Measurements from ENCODE around the gene AGAP5. TPM values are rescaled to one million over a fixed set of nuclear protein-coding genes. Genes with fewer than 3 reads are reported as not detected.
"Not testable (repeated sequence)": the region's sequence is repeated elsewhere in the genome, so short reads cannot be mapped to it uniquely, and the experiment has no call there.

Gene AGAP5
- total and polyA plus RNA-seq, 2 donors (not counting 1 experiment from before 2014, with no cell fraction given), result 11.5 to 12.9 TPM

GRCh38 chr10:73698819-73699218, 910 bp upstream of the AGAP5 start:
- POLR2A ChIA-PET, H3K27ac Mint-ChIP-seq: not testable (repeated sequence)

GRCh38 chr10:73695302-73695701, 2.6 kb downstream of the AGAP5 start:
- CTCF ChIA-PET; H3K27me3 ChIP-seq (replicated peaks in 1 of 4; ENCODE audit: control extremely low read depth in 1 of 4, control insufficient read depth in 3 of 4, insufficient read depth in 4 of 4, low read length in 3 of 4); H3K4me3 Mint-ChIP-seq; H3K27ac ChIP-seq (ENCODE audit: low read length in 2 of 2); intact Hi-C loops (cut with micrococcal nuclease); H3K27ac Mint-ChIP-seq; H3K27me3 Mint-ChIP-seq; DNase-seq; H3K79me2 ChIP-seq (ENCODE audit: control insufficient read depth, insufficient read depth, low read length); H3K4me1 Mint-ChIP-seq; H3K4me1 ChIP-seq (ENCODE audit: control insufficient read depth in 2 of 2, insufficient read depth in 2 of 2, low read length in 2 of 2); H3K36me3 ChIP-seq (replicated peaks in 1 of 2; ENCODE audit: control extremely low read depth in 1 of 2, control insufficient read depth in 1 of 2, extremely low read depth in 1 of 2, insufficient read depth in 2 of 2, low read length in 1 of 2); ATAC-seq (ENCODE audit: low read depth); POLR2A ChIA-PET; H3K4me2 ChIP-seq (replicated peaks; ENCODE audit: low read depth, low read length, poor library complexity, severe bottlenecking); H2AFZ ChIP-seq (ENCODE audit: insufficient read depth, low read depth, low read length, poor library complexity, severe bottlenecking); H3K4me3 ChIP-seq (ENCODE audit: control extremely low read depth in 1 of 5, extremely low read depth in 1 of 5, insufficient read depth in 1 of 5, low read depth in 2 of 5, low read length in 4 of 5); H4K20me1 ChIP-seq (ENCODE audit: control insufficient read depth, insufficient read depth, low read length, poor library complexity, severe bottlenecking); H3K9ac ChIP-seq (ENCODE audit: low read length); H3K9me3 ChIP-seq (ENCODE audit: control extremely low read depth in 1 of 3, control insufficient read depth in 2 of 3, insufficient read depth in 1 of 3, low read length in 2 of 3); H3K9me3 Mint-ChIP-seq (ENCODE audit: insufficient read depth): not testable (repeated sequence)

More at GRCh38 chr10:73698819-73699218, 910 bp upstream of the AGAP5 start:
- H3K4me1 Mint-ChIP-seq; intact Hi-C loops (cut with micrococcal nuclease); H3K4me2 ChIP-seq (replicated peaks; ENCODE audit: low read depth, low read length, poor library complexity, severe bottlenecking); H3K4me1 ChIP-seq (ENCODE audit: control insufficient read depth in 2 of 2, insufficient read depth in 2 of 2, low read length in 2 of 2); H4K20me1 ChIP-seq (ENCODE audit: control insufficient read depth, insufficient read depth, low read length, poor library complexity, severe bottlenecking); H3K4me3 ChIP-seq (ENCODE audit: control extremely low read depth in 1 of 5, extremely low read depth in 1 of 5, insufficient read depth in 1 of 5, low read depth in 2 of 5, low read length in 4 of 5); H2AFZ ChIP-seq (ENCODE audit: insufficient read depth, low read depth, low read length, poor library complexity, severe bottlenecking); DNase-seq; H3K27me3 Mint-ChIP-seq; H3K9me3 Mint-ChIP-seq (ENCODE audit: insufficient read depth); H3K4me3 Mint-ChIP-seq; CTCF ChIA-PET; H3K27ac ChIP-seq (ENCODE audit: low read length in 2 of 2); H3K79me2 ChIP-seq (ENCODE audit: control insufficient read depth, insufficient read depth, low read length); H3K9ac ChIP-seq (ENCODE audit: low read length); H3K36me3 ChIP-seq (replicated peaks in 1 of 2; ENCODE audit: control extremely low read depth in 1 of 2, control insufficient read depth in 1 of 2, extremely low read depth in 1 of 2, insufficient read depth in 2 of 2, low read length in 1 of 2); ATAC-seq (ENCODE audit: low read depth); H3K27me3 ChIP-seq (replicated peaks in 1 of 4; ENCODE audit: control extremely low read depth in 1 of 4, control insufficient read depth in 3 of 4, insufficient read depth in 4 of 4, low read length in 3 of 4); H3K9me3 ChIP-seq (ENCODE audit: control extremely low read depth in 1 of 3, control insufficient read depth in 2 of 3, insufficient read depth in 1 of 3, low read length in 2 of 3): not testable (repeated sequence)
- no CpG with 5 or more reads among the region's 2 CpGs for WGBS (ENCODE audit: insufficient coverage)

GRCh38 chr10:73690755-73691154, 7.2 kb downstream of the AGAP5 start:
- H2AFZ ChIP-seq (ENCODE audit: insufficient read depth, low read depth, low read length, poor library complexity, severe bottlenecking); H3K4me3 ChIP-seq (ENCODE audit: control extremely low read depth in 1 of 5, extremely low read depth in 1 of 5, insufficient read depth in 1 of 5, low read depth in 2 of 5, low read length in 4 of 5); H3K27ac ChIP-seq (ENCODE audit: low read length in 2 of 2); H4K20me1 ChIP-seq (ENCODE audit: control insufficient read depth, insufficient read depth, low read length, poor library complexity, severe bottlenecking); H3K4me1 ChIP-seq (ENCODE audit: control insufficient read depth in 2 of 2, insufficient read depth in 2 of 2, low read length in 2 of 2); H3K9ac ChIP-seq (ENCODE audit: low read length); H3K36me3 ChIP-seq (replicated peaks in 1 of 2; ENCODE audit: control extremely low read depth in 1 of 2, control insufficient read depth in 1 of 2, extremely low read depth in 1 of 2, insufficient read depth in 2 of 2, low read length in 1 of 2); H3K9me3 ChIP-seq (ENCODE audit: control extremely low read depth in 1 of 3, control insufficient read depth in 2 of 3, insufficient read depth in 1 of 3, low read length in 2 of 3); CTCF ChIA-PET; ATAC-seq (ENCODE audit: low read depth); H3K4me2 ChIP-seq (replicated peaks; ENCODE audit: low read depth, low read length, poor library complexity, severe bottlenecking); POLR2A ChIA-PET; H3K27me3 ChIP-seq (replicated peaks in 1 of 4; ENCODE audit: control extremely low read depth in 1 of 4, control insufficient read depth in 3 of 4, insufficient read depth in 4 of 4, low read length in 3 of 4); H3K27me3 Mint-ChIP-seq; H3K9me3 Mint-ChIP-seq (ENCODE audit: insufficient read depth); intact Hi-C loops (cut with micrococcal nuclease); H3K27ac Mint-ChIP-seq; H3K4me1 Mint-ChIP-seq; H3K79me2 ChIP-seq (ENCODE audit: control insufficient read depth, insufficient read depth, low read length); DNase-seq; H3K4me3 Mint-ChIP-seq: not testable (repeated sequence)
- 100% methylated on average over 2 of the region's 6 CpGs for WGBS (ENCODE audit: insufficient coverage)

GRCh38 chr10:73689596-73689995, 8.3 kb downstream of the AGAP5 start:
- H3K9me3 Mint-ChIP-seq (ENCODE audit: insufficient read depth); CTCF ChIA-PET: not testable (repeated sequence)

More at GRCh38 chr10:73689596-73689995, 8.3 kb downstream of the AGAP5 start:
- H3K36me3 ChIP-seq (replicated peaks in 1 of 2; ENCODE audit: control extremely low read depth in 1 of 2, control insufficient read depth in 1 of 2, extremely low read depth in 1 of 2, insufficient read depth in 2 of 2, low read length in 1 of 2); H3K4me1 Mint-ChIP-seq; H3K9me3 ChIP-seq (ENCODE audit: control extremely low read depth in 1 of 3, control insufficient read depth in 2 of 3, insufficient read depth in 1 of 3, low read length in 2 of 3); H3K4me3 ChIP-seq (ENCODE audit: control extremely low read depth in 1 of 5, extremely low read depth in 1 of 5, insufficient read depth in 1 of 5, low read depth in 2 of 5, low read length in 4 of 5); H3K79me2 ChIP-seq (ENCODE audit: control insufficient read depth, insufficient read depth, low read length); H3K27me3 Mint-ChIP-seq; ATAC-seq (ENCODE audit: low read depth); H3K27me3 ChIP-seq (replicated peaks in 1 of 4; ENCODE audit: control extremely low read depth in 1 of 4, control insufficient read depth in 3 of 4, insufficient read depth in 4 of 4, low read length in 3 of 4); H2AFZ ChIP-seq (ENCODE audit: insufficient read depth, low read depth, low read length, poor library complexity, severe bottlenecking); H3K4me3 Mint-ChIP-seq; POLR2A ChIA-PET; H3K4me1 ChIP-seq (ENCODE audit: control insufficient read depth in 2 of 2, insufficient read depth in 2 of 2, low read length in 2 of 2); H3K9ac ChIP-seq (ENCODE audit: low read length); H3K27ac Mint-ChIP-seq; H3K4me2 ChIP-seq (replicated peaks; ENCODE audit: low read depth, low read length, poor library complexity, severe bottlenecking); DNase-seq; intact Hi-C loops (cut with micrococcal nuclease); H4K20me1 ChIP-seq (ENCODE audit: control insufficient read depth, insufficient read depth, low read length, poor library complexity, severe bottlenecking); H3K27ac ChIP-seq (ENCODE audit: low read length in 2 of 2): not testable (repeated sequence)
- WGBS (ENCODE audit: insufficient coverage), result 100% methylated on average over 4 of the region's 28 CpGs

All from B cell (primary cell).